Spinal cord (tissue), 10 donors: ENCODE results near the gene SYNE1. TPM values are rescaled to one million over a fixed set of nuclear protein-coding genes. Genes with fewer than 3 reads are reported as not detected.
"Not testable (repeated sequence)": the region's sequence is repeated elsewhere in the genome, so short reads cannot be mapped to it uniquely, and the experiment has no call there.

Source experiments
- DNase-seq, 6 donors: peaks; one replicate each; pipeline versions ENCODE4 v3.0.0 to v3.0.0-alpha.2; 2013 to 2015; ENCODE audit warnings: low spot score in 6 of 6, low read depth in 4 of 6
- H3K27ac ChIP-seq: one replicate; pipeline ENCODE4 v1.5.1; 2013; ENCODE audit warnings: low read depth, low read length, control low read depth
- H3K27me3 ChIP-seq: one replicate; pipeline ENCODE4 v1.6.1; 2013; ENCODE audit warnings: low read length; ENCODE audit not compliant: control insufficient read depth, insufficient read depth
- H3K36me3 ChIP-seq: one replicate; pipeline ENCODE4 v1.6.1; 2013; ENCODE audit warnings: low read length; ENCODE audit not compliant: control insufficient read depth, insufficient read depth
- H3K4me1 ChIP-seq: one replicate; pipeline ENCODE4 v1.6.1; 2013; ENCODE audit warnings: low read length; ENCODE audit not compliant: control insufficient read depth, insufficient read depth
- H3K4me3 ChIP-seq: one replicate; pipeline ENCODE4 v1.5.1; 2013; ENCODE audit warnings: low read depth, low read length, control low read depth
- H3K9me3 ChIP-seq: one replicate; pipeline ENCODE4 v1.6.1; 2013; ENCODE audit warnings: low read length; ENCODE audit not compliant: control insufficient read depth, insufficient read depth
- WGBS: methylation state at CpG from one replicate; pipeline ENCODE4 v1.1.5; 2013; ENCODE audit warnings: missing lambda C conversion rate; ENCODE audit not compliant: insufficient coverage; 5-methylcytosine and 5-hydroxymethylcytosine counted together
- polyA plus RNA-seq, 2 donors: library from polyadenylated mRNA; unstranded; fragments of 120-200 nt; gene quantifications; one replicate each; pipeline ENCODE4 v1.2.1, GENCODE V29; 2013; ENCODE audit not compliant: insufficient read length in 2 of 2
- total RNA-seq, 2 donors: library from RNA; depleted of rRNA in 1 of 2; stranded (reverse); fragments of 120-200 nt in 1 of 2; fragments of >200 nt in 1 of 2; gene quantifications; one replicate each; pipeline versions ENCODE4 v1.2.3 to v1.2.4, GENCODE V29; 2013 to 2014
- donor health status: healthy.

The SYNE1 gene
- total and polyA plus RNA-seq, 4 donors, result 71.5 to 201 (median 105) TPM

DNA sequence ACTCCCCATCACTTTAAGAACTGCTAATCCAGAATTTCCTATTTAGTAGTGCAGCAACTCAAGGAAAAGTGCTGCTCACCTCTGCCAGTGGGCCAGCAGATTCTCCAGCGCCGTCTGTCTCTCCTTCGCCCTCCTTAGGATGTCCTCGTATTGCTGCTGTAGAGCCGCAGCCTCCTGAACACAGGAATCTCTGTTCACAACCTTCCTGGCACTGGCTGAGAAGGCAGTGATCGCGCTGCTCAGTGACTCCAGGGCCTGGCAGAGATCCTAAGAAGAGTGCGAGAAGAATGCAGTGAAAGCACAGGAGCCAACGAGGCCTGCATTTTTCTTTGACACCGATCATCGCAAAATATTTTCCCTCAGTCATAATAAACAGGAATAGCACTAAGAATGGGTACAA lies 209.0 kb downstream of the SYNE1 start:
- Histone ChIP-seq H3K27me3 (no peaks in the 10 kb centered on the region), H3K36me3 (no peaks in the 10 kb centered on the region), H3K27ac (no peak overlapping the region), H3K9me3 (no peaks in the 10 kb centered on the region), H3K4me1 (no peaks in the 10 kb centered on the region), H3K4me3 (no peak overlapping the region)
- WGBS, result 55% methylated on average over 5 of the region's 11 CpGs
- peak in 4 of 6 donors; percentile 7 to 45 (median 15) for DNase-seq

DNA sequence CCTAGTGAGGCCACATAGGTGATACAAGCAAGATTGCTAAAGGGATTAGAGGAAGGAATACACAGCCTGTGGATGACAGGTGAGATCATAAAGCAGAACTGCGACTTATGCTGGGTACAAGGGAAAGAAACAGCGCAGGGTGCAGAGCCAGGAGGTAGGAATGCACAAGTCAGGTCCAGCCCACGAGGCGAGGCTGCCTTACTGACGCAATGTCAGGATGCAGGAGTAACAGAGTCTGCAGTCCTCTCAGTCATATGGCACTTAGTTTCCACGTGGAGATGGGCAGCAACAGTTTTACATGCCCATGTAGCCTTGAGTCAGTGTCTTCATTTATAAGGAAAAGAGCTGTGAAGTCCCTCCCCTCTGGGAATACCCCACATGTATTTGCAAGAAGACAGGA lies 210.9 kb downstream of the SYNE1 start:
- H3K9me3 ChIP-seq, result no peaks in the 10 kb centered on the region
- no peak for DNase-seq
- H3K27ac ChIP-seq, result no peak overlapping the region
- no peak overlapping the region for H3K4me3 ChIP-seq
- no peaks in the 10 kb centered on the region for H3K4me1 ChIP-seq
- WGBS, result 86% methylated on average over 6 of the region's 6 CpGs
- H3K27me3 ChIP-seq, result no peaks in the 10 kb centered on the region
- no peaks in the 10 kb centered on the region for H3K36me3 ChIP-seq

DNA sequence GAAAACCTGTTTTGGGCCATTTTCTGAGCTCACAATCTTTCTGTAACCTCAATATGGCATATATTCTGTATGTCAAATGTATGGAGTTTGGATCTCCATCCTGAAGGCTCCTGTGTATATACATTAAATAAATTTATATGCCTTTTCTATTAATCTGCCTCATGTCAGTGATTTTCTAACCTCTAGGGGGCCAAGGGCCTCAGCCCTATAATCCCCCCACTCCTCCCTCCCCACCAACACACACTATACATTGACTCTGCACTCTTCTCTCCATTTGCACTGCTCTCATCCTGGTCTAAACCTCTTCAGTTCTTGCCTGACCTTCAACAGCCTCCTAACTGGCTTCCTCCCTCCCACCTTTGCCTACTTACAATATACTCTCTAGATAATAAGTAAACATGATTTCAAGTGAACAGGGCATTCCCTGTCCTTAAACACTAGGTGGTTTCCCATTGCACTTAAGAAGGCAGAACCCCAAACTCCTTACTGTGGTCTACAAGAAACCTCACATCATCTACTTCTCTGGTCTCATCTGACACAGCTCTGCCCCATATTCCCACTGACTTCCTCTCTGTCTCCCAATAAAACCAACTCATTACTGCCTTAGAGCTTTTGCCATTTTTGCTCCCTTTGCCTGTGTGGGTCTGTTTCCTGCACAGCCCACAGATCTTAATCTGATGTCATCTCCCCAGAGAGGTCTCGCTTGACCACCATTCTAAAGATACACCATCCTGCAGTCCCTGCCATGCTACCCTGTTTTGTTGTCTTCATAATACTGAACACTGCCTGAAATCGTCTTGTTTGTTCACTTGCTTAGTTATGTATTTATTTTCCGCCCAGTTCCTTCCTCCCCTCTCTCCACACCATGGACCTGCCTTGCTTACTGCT lies 213.7 kb downstream of the SYNE1 start:
- H3K27me3 ChIP-seq, result no peaks in the 10 kb centered on the region
- no peak overlapping the region for H3K4me3 ChIP-seq
- WGBS, result 100% methylated on average over 1 of the region's 3 CpGs
- H3K4me1 ChIP-seq, result no peaks in the 10 kb centered on the region
- no peaks in the 10 kb centered on the region for H3K36me3 ChIP-seq
- H3K9me3 ChIP-seq, result no peaks in the 10 kb centered on the region
- H3K27ac ChIP-seq, result no peak overlapping the region
- DNase-seq, result no peak

DNA sequence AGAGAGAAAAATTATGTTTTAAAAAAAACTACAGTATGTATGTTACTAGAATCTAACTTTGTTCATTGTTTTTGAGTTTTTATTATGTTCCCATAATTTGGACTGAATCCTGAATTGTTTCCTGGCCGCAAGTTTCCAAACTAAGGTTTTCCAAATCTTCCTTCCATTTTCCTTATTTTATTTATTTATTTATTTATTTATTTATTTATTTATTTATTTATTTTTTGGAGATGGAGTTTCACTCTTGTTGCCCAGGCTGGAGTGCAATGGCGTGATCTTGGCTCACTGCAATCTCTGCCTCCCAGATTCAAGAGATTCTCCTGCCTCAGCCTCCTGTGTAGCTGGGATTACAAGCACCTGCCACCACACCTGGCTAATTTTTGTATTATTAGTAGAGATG lies 215.7 kb downstream of the SYNE1 start:
- not testable (repeated sequence) for H3K27ac ChIP-seq, H3K4me3 ChIP-seq, H3K27me3 ChIP-seq, H3K36me3 ChIP-seq, H3K4me1 ChIP-seq, DNase-seq, H3K9me3 ChIP-seq
- WGBS, result no CpG with 5 or more reads among the region's 2 CpGs

DNA sequence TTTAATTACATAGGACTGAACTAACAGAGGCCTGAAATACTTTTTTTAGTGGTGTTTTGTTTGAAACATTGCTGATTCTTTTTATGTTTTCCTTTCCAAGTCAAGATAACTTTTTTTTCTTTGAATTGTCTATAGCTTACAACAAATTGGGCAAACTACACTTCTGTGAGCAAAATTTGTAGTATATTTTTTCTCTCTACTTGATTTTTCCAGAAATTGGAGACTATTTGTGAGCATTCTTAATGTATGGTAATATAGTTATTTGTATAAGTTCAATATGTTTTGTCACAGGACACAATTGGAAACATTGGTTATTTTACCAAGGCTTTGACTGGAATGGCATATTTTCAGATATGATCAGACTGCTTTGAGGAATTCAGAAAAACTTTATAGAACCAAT lies 216.5 kb downstream of the SYNE1 start:
- Histone ChIP-seq H3K4me3 (no peak overlapping the region), H3K27me3 (no peaks in the 10 kb centered on the region), H3K9me3 (no peaks in the 10 kb centered on the region), H3K36me3 (no peaks in the 10 kb centered on the region), H3K27ac (no peak overlapping the region), H3K4me1 (no peaks in the 10 kb centered on the region)
- no peak for DNase-seq

DNA sequence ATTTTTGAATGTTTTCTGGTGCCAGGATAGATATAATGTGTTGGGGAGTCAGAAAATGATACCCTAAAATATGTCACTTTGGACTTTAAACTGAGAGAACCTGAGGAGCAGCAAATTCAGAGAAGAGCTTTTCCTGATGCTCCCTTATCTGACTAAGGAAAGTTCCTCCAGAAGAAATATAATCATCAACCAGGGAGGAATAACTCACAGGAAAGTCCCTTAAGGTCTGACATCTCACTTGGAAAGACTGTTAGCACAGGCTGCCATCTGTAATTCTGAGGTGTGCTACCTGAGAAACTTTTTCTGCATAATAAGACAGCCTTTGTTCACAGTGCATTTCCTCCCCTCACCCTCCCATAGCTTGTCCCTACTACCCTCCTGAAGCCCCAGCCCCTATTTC lies 218.6 kb downstream of the SYNE1 start:
- no peak overlapping the region for H3K4me3 ChIP-seq

DNA sequence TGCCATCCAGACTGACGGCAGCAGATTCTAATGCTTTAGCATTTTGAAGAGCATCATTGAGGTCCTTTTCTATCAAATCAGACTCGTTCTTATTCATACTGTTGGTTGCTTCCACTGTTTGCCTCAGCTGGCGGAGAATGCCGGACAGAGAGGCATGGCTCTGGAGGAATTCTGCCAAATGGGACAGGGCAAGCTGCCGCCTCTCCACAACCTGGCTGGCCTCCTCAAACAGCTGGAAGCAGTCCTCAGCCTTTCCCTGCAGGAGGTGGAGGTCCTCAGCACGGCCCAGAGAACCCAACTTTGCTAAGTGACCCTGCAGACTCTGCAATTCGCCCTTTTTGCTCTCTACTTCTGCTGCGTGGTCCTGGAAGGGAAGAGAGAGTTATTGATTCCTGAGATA lies 220.5 kb downstream of the SYNE1 start:
- 88% methylated on average over 8 of the region's 8 CpGs for WGBS
- H3K4me1 ChIP-seq, result no peaks in the 10 kb centered on the region
- no peaks in the 10 kb centered on the region for H3K36me3 ChIP-seq
- DNase-seq, result no peak
- H3K27ac ChIP-seq, result no peak overlapping the region
- no peaks in the 10 kb centered on the region for H3K27me3 ChIP-seq
- peaks cover 2% of the 10 kb centered on the region for H3K9me3 ChIP-seq
- H3K4me3 ChIP-seq, result no peak overlapping the region

More for the DNA sequence above, 218.6 kb downstream of the SYNE1 start:
- no peak for DNase-seq
- H3K27me3 ChIP-seq, result no peaks in the 10 kb centered on the region
- H3K36me3 ChIP-seq, result no peaks in the 10 kb centered on the region
- no peaks in the 10 kb centered on the region for H3K9me3 ChIP-seq
- no peaks in the 10 kb centered on the region for H3K4me1 ChIP-seq
- H3K27ac ChIP-seq, result no peak overlapping the region

DNA sequence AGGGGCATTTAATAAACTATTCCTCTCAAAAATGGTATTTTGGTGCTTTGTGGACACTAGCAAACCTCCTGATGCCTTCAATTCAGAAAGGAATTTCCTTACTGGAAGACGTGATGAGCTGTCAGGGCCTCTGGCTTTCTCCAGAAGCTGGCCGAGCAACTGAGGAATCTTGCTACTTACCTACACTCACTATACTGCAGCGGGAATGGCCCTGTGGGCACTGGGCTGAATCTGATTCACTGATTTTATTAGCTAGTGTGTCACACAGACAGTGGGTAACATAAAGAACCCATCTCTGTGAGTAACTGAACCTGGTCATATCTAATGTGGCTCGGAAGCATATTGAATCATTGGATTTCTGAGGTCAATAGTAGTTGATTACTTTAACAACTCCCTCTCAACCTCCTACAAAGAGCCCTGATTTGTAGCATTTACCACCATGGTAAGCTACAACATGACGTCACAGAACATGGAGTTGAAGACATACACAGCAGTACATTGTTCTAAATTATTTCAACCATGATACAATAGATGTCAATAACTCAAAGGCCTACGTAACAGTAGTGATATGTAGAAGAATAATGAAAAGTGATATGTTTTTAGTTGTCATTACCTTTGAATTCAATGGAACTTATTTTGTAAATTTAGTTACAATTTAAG lies 232.1 kb downstream of the SYNE1 start:
- Histone ChIP-seq H3K4me1 (no peaks in the 10 kb centered on the region), H3K4me3 (no peak overlapping the region), H3K36me3 (peaks cover 4% of the 10 kb centered on the region), H3K27ac (no peak overlapping the region), H3K9me3 (no peaks in the 10 kb centered on the region), H3K27me3 (no peaks in the 10 kb centered on the region)
- WGBS, result no CpG with 5 or more reads among the region's 6 CpGs
- DNase-seq, result no peak

DNA sequence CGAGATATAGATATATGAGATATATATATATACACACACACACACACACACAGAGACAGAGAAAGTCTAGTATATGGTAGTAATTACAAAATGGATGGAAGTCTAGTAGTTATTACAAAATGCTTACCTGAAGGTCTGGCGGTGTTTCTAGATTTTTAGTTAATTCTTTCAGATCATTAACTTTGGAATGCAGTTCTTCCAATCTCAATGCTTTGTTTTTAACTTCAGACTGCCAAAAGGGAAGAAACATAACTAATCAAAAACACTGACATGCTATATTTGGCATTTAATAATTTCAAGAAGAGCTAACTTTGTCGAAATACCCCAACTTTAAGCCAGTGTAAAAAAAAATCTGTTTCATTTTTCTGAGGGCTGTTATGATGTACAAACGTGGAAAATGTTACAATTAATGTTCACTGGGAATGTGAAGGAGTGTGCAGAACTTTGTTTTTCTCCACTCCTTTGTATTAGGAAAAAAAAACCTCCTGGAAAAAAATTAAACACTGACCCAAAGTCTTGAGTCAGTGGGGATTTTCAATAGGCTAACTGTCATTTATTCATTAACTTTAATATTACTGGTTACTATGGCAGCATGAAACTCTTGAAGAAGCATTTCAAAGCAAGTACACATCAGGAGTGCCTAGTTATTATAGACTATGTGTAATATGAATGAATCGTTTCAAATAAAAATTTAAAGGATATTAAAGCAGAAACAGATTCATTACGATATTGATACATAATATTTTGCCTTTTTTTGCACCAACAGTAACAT lies 232.9 kb downstream of the SYNE1 start:
- Histone ChIP-seq H3K9me3 (no peaks in the 10 kb centered on the region), H3K4me3 (no peak overlapping the region), H3K27ac (no peak overlapping the region), H3K4me1 (no peaks in the 10 kb centered on the region), H3K36me3 (peaks cover 4% of the 10 kb centered on the region), H3K27me3 (no peaks in the 10 kb centered on the region)
- no CpG with 5 or more reads among the region's 6 CpGs for WGBS
- no peak for DNase-seq
